Endothelial cell of umbilical vein (primary cell): ENCODE measurements around the gene CNFN. TPM values are rescaled to one million over a fixed set of nuclear protein-coding genes. Genes with fewer than 3 reads are reported as not detected.

Experiments
- BruUV-seq: library from RNA; stranded (reverse); fragments of 400-500 nt; replicated peaks from 2 replicates; lab custom pipeline; 2021; lab: Mats Ljungman, UMichigan
- CTCF ChIA-PET: fragments of 300-600, 350-600 bp; sonication (Branson Sonifier 250); formaldehyde crosslinking; loops from one replicate; lab custom pipeline; 2021; ENCODE audit warnings: antibody characterized with exemption, inconsistent platforms; lab: Charles Lee
- POLR2A ChIA-PET: fragments of 300-600, 350-600 bp; sonication (Branson Sonifier 250); formaldehyde crosslinking; loops from one replicate; lab custom pipeline; 2021; ENCODE audit warnings: antibody characterized with exemption, inconsistent platforms; lab: Charles Lee
- DNase-seq: peaks from one replicate; pipeline ENCODE4 v3.0.0-alpha.2; 2011; ENCODE audit warnings: low read depth, low spot score
- FAIRE-seq: peaks from 2 replicates; lab custom pipeline; 2011; peaks lifted over from hg19 to GRCh38; lab: Jason Lieb, UNC
- H2AFZ ChIP-seq: 2 replicates; pipeline ENCODE4 v1.6.0; 2012; ENCODE audit warnings: low read depth, low read length, control low read depth, inconsistent platforms
- H3K27ac ChIP-seq: 2 replicates; pipeline ENCODE4 v1.5.1; 2011; ENCODE audit warnings: low read depth, mild to moderate bottlenecking, control low read depth, low read length, moderate library complexity; ENCODE audit not compliant: insufficient read depth
- H3K27me3 ChIP-seq, 2 experiments: 2 replicates each; pipeline versions ENCODE4 v1.6.0 to v1.6.1; 2011; ENCODE audit warnings: low read length in 2 of 2, mixed read lengths in 1 of 2; ENCODE audit not compliant: control insufficient read depth in 2 of 2, insufficient read depth in 2 of 2
- H3K36me3 ChIP-seq, 2 experiments: 2 replicates in 1 of 2; 3 replicates in 1 of 2; pipeline ENCODE4 v1.5.1; 2011; ENCODE audit warnings: low read length in 2 of 2, mild to moderate bottlenecking in 1 of 2, moderate library complexity in 1 of 2; ENCODE audit not compliant: control insufficient read depth in 2 of 2, insufficient read depth in 2 of 2; ENCODE audit errors: extremely low read depth in 1 of 2
- H3K4me1 ChIP-seq: 3 replicates; pipeline ENCODE4 v1.5.1; 2011; ENCODE audit warnings: mild to moderate bottlenecking, low read length; ENCODE audit not compliant: control insufficient read depth, insufficient read depth; ENCODE audit errors: extremely low read depth
- H3K4me2 ChIP-seq: 2 replicates; pipeline ENCODE4 v1.6.1; 2011; ENCODE audit warnings: low read length, control low read depth, mixed read lengths; ENCODE audit not compliant: insufficient read depth
- H3K4me3 ChIP-seq, 3 experiments: fragments of 200-600 bp in 1 of 3; sonication (generic), shearing (Covaris generic) in 1 of 3; replicated peaks in 1 of 3; 2 replicates each; pipeline ENCODE4 v1.5.1; 2011 to 2016; ENCODE audit warnings: control low read depth in 3 of 3, low read length in 3 of 3, mild to moderate bottlenecking in 2 of 3, inconsistent platforms in 1 of 3, low read depth in 1 of 3, moderate library complexity in 1 of 3; ENCODE audit not compliant: insufficient read depth in 1 of 3
- H3K79me2 ChIP-seq: 2 replicates; pipeline ENCODE4 v1.6.0; 2012; ENCODE audit warnings: low read length, inconsistent platforms; ENCODE audit not compliant: control insufficient read depth, insufficient read depth
- H3K9ac ChIP-seq: replicated peaks from 2 replicates; pipeline ENCODE3; 2011; ENCODE audit warnings: low read length, control low read depth; ENCODE audit not compliant: insufficient read depth; ENCODE audit errors: extremely low read depth
- H3K9me1 ChIP-seq: replicated peaks from 3 replicates; pipeline ENCODE4 v1.6.0; 2011; ENCODE audit warnings: mild to moderate bottlenecking, low read length; ENCODE audit not compliant: control insufficient read depth, insufficient read depth; ENCODE audit errors: extremely low read depth
- H3K9me3 ChIP-seq: replicated peaks from 2 replicates; pipeline ENCODE4 v1.5.1; 2012; ENCODE audit warnings: low read length, inconsistent platforms; ENCODE audit not compliant: control insufficient read depth, insufficient read depth
- H4K20me1 ChIP-seq: replicated peaks from 2 replicates; pipeline ENCODE3; 2011; ENCODE audit warnings: mild to moderate bottlenecking, low read length; ENCODE audit not compliant: control insufficient read depth, insufficient read depth; ENCODE audit errors: extremely low read depth
- CTCF ChIP-seq, 2 donors: IDR thresholded peaks; 1 replicate in 1 of 2; 2 replicates in 1 of 2; pipeline ENCODE4 v1.5.1; 2011; ENCODE audit warnings: low read length in 2 of 2, mild to moderate bottlenecking in 2 of 2, moderate library complexity in 2 of 2, control low read depth in 1 of 2, inconsistent platforms in 1 of 2, low read depth in 1 of 2; ENCODE audit not compliant: insufficient read depth in 1 of 2; ENCODE audit errors: extremely low read depth in 1 of 2
- EZH2 ChIP-seq: IDR thresholded peaks from 2 replicates; pipeline ENCODE4 v1.6.1; 2012; ENCODE audit warnings: borderline replicate concordance, low read depth, mild to moderate bottlenecking, moderate library complexity, low read length, inconsistent platforms; ENCODE audit not compliant: severe bottlenecking
- FOS ChIP-seq: IDR thresholded peaks from 2 replicates; pipeline ENCODE4 v1.6.1; 2011; ENCODE audit warnings: mild to moderate bottlenecking, low read length, moderate library complexity, borderline replicate concordance; ENCODE audit not compliant: insufficient read depth
- GATA2 ChIP-seq: IDR thresholded peaks from 2 replicates; pipeline ENCODE4 v1.7.0; 2011; ENCODE audit warnings: low read depth, mild to moderate bottlenecking, moderate library complexity, mixed read lengths, low read length; ENCODE audit not compliant: insufficient read length, insufficient read depth
- JUN ChIP-seq: IDR thresholded peaks from 2 replicates; pipeline ENCODE4 v1.6.1; 2011; ENCODE audit warnings: borderline replicate concordance, low read depth; ENCODE audit not compliant: insufficient read length, insufficient read depth
- MAX ChIP-seq: IDR thresholded peaks from 2 replicates; pipeline ENCODE4 v1.6.1; 2011; ENCODE audit not compliant: insufficient read depth, insufficient read length
- POLR2A ChIP-seq: IDR thresholded peaks from 2 replicates; pipeline ENCODE4 v1.6.1; 2012; ENCODE audit warnings: low read depth, mild to moderate bottlenecking, control low read depth, low read length
- POLR2AphosphoS5 ChIP-seq: IDR thresholded peaks from 2 replicates; pipeline ENCODE4 v1.6.1; 2012; ENCODE audit warnings: low read depth, mild to moderate bottlenecking, control low read depth, low read length, moderate library complexity; ENCODE audit not compliant: insufficient read depth
- dilution Hi-C: fragments of 300-500 bp; cut with MboI; formaldehyde crosslinking; loops from one replicate; pipeline ENCODE4 v1.15.0; 2019; ENCODE audit warnings: low sequenced_read_pairs; ENCODE audit not compliant: extremely low pct_ligation_motif_present
- intact Hi-C: fragments of 100-400 bp; cut with micrococcal nuclease; formaldehyde crosslinking; loops from one replicate; pipeline ENCODE4 v1.10.0; 2022
- polyA plus RNA-seq, 4 experiments: library from polyadenylated mRNA; depleted of rRNA in 3 of 4; stranded (reverse) in 3 of 4; unstranded in 1 of 4; fragments of >200 nt; gene quantifications; 2 replicates each; pipeline versions ENCODE4 v1.2.1 to v1.2.3, GENCODE V29; 2011 to 2012; ENCODE audit warnings: missing spikeins in 1 of 4
- total RNA-seq: library from RNA; stranded (reverse); gene quantifications from 2 replicates; pipeline ENCODE4 v1.2.3, GENCODE V29; 2021

The CNFN gene
- total and polyA plus RNA-seq, 2 donors (not counting 3 experiments of a cell fraction or from before 2014, with no cell fraction given), result 0.23 to 0.73 TPM

- no TSS peak for BruUV-seq
- H3K27ac ChIP-seq, result no peak overlapping the region
- FAIRE-seq, result peak; percentile 61
- TF ChIP-seq POLR2AphosphoS5, result no peak
- TF ChIP-seq CTCF (IDR thresholded peaks at IDR 0.05; ENCODE audit: extremely low read depth in 1 of 2, insufficient read depth in 1 of 2, low read depth in 1 of 2, low read length in 2 of 2), result peak; percentile 61 to 72
- CTCF ChIA-PET, result interaction anchor here (0.6 to 2.9 kb wide), 12 partner anchors 8 to 108 kb away, joined by 3 to 18 read pairs (median 4); partner anchors contain the start of gene CEACAM1
- no peak overlapping the region for H2AFZ ChIP-seq
- no peak overlapping the region for H3K9ac ChIP-seq
- DNase-seq, result peak; percentile 36
- dilution Hi-C loops (no loop called here), intact Hi-C loops (loop anchor here (2.0 kb wide), 1 partner anchor 19 kb away; no protein-coding TSS in a partner anchor)
- H4K20me1 ChIP-seq, result no peaks in the 10 kb centered on the region
- peaks cover 29% of the 10 kb centered on the region for H3K4me1 ChIP-seq
- H3K9me3 ChIP-seq, result no peaks in the 10 kb centered on the region
- no peaks in the 10 kb centered on the region for H3K79me2 ChIP-seq
- POLR2A ChIA-PET, result interaction anchor here (0.7 kb wide), 1 partner anchor 600 kb away, joined by 3 read pairs; no protein-coding TSS in a partner anchor
- H3K4me3 ChIP-seq, result no peak overlapping the region
- no peaks in the 10 kb centered on the region for H3K9me1 ChIP-seq
- no peaks in the 10 kb centered on the region for H3K27me3 ChIP-seq
- H3K36me3 ChIP-seq, result no peaks in the 10 kb centered on the region
- no peak overlapping the region for H3K4me2 ChIP-seq
Measured at GRCh38 chr19:42420055-42420544, 30.0 kb upstream of the CNFN start.

- FAIRE-seq, result no peak
- TF ChIP-seq MAX (no peak), GATA2 (no peak), POLR2A (no peak), JUN (no peak), FOS (no peak), EZH2 (no peak), POLR2AphosphoS5 (no peak)
- H3K9ac ChIP-seq, result no peak overlapping the region
- no peaks in the 10 kb centered on the region for H3K36me3 ChIP-seq
- no TSS peak for BruUV-seq
- dilution Hi-C loops, result no loop called here
- no peak overlapping the region for H3K4me3 ChIP-seq
- H3K27ac ChIP-seq, result no peak overlapping the region
- CTCF ChIA-PET, result interaction anchor here (1.2 to 2.9 kb wide), 4 partner anchors 16 to 109 kb away, joined by 3 to 18 read pairs (median 4); partner anchors contain the start of gene CEACAM1
- no peak overlapping the region for H3K4me2 ChIP-seq
- no peaks in the 10 kb centered on the region for H3K9me1 ChIP-seq
- H4K20me1 ChIP-seq, result no peaks in the 10 kb centered on the region
- intact Hi-C loops, result no loop called here
- H3K27me3 ChIP-seq, result no peaks in the 10 kb centered on the region
- DNase-seq, result no peak
- no peaks in the 10 kb centered on the region for H3K79me2 ChIP-seq
- no peaks in the 10 kb centered on the region for H3K9me3 ChIP-seq
- POLR2A ChIA-PET, result no interaction called here
- H2AFZ ChIP-seq, result no peak overlapping the region
- H3K4me1 ChIP-seq, result peaks cover 29% of the 10 kb centered on the region
Measured at GRCh38 chr19:42419309-42419708, 29.2 kb upstream of the CNFN start.
